Adrenal gland (tissue), 12 donors: Measurements from ENCODE around the gene DNAH11. TPM values are rescaled to one million over a fixed set of nuclear protein-coding genes. Genes with fewer than 3 reads are reported as not detected.

Source experiments
- DNase-seq, 7 donors: peaks; one replicate each; pipeline ENCODE4 v3.0.0-alpha.2; 2019 to 2020
- H3K27ac ChIP-seq, 5 donors: fragments of 200-600 bp; sonication (generic) in 4 of 5; 1 replicate in 3 of 5; 2 replicates in 2 of 5; pipeline versions ENCODE4 v1.5.1 to v1.8.0; 2016 to 2020; ENCODE audit warnings: mild to moderate bottlenecking in 1 of 5
- H3K27me3 ChIP-seq: fragments of 200-600 bp; 2 replicates; pipeline ENCODE4 v1.8.0; 2021
- H3K36me3 ChIP-seq, 2 donors: fragments of 200-600 bp; replicated peaks in 1 of 2; 1 replicate in 1 of 2; 2 replicates in 1 of 2; pipeline versions ENCODE4 v1.5.1 to v1.8.0; 2018 to 2022
- H3K4me1 ChIP-seq, 2 donors: fragments of 200-600 bp; replicated peaks in 1 of 2; 1 replicate in 1 of 2; 2 replicates in 1 of 2; pipeline versions ENCODE4 v1.5.1 to v1.8.0; 2018 to 2021
- H3K4me3 ChIP-seq, 4 donors: fragments of 200-600 bp; sonication (generic) in 3 of 4; one replicate each; pipeline ENCODE4 v1.5.1; 2016 to 2018
- H3K9me3 ChIP-seq, 3 donors: fragments of 200-600 bp; sonication (generic) in 1 of 3; replicated peaks in 1 of 3; 1 replicate in 2 of 3; 2 replicates in 1 of 3; pipeline versions ENCODE4 v1.5.1 to v1.8.0; 2016 to 2021
- CTCF ChIP-seq, 6 experiments: fragments of 450-650 bp in 4 of 6; fragments of 200-600 bp in 2 of 6; sonication (generic) in 1 of 6; IDR thresholded peaks; 1 replicate in 5 of 6; 2 replicates in 1 of 6; pipeline versions ENCODE4 v1.5.1 to v1.8.0; 2016 to 2021; ENCODE audit warnings: antibody characterized with exemption in 6 of 6, mild to moderate bottlenecking in 2 of 6, moderate library complexity in 1 of 6
- POLR2A ChIP-seq, 2 donors: fragments of 450-650 bp; IDR thresholded peaks; one replicate each; pipeline ENCODE4 v1.6.1; 2017; ENCODE audit warnings: antibody characterized with exemption in 2 of 2, mild to moderate bottlenecking in 2 of 2, moderate library complexity in 1 of 2
- WGBS, 4 donors: extraction: QIAGEN DNeasy Blood & Tissue Kit in 2 of 4; methylation state at CpG; one replicate each; pipeline versions ENCODE4 v1.1.5 to v1.1.7; 2013 to 2017; 5-methylcytosine and 5-hydroxymethylcytosine counted together
- intact Hi-C, 2 donors: fragments of 100-400 bp; cut with DNase I; formaldehyde crosslinking; loops; one replicate each; pipeline versions ENCODE4 v1.14.1 to v1.15.0; 2022 to 2023
- polyA plus RNA-seq, 3 donors: library from polyadenylated mRNA; stranded (reverse); fragments of 200-250 nt in 2 of 3; fragments of 350-450 nt in 1 of 3; fragmentation: Illumina TruSeq in 1 of 3; extraction: RNeasy Lipid Tissue Mini Kit (QIAGEN cat#74804) in 1 of 3; gene quantifications; one replicate each; pipeline ENCODE4 v1.2.3, GENCODE V29; 2013 to 2014
- total RNA-seq, 9 donors: library from RNA; depleted of rRNA in 4 of 9; stranded (reverse); fragments of >200 nt in 4 of 9; fragments of 120-200 nt in 1 of 9; fragmentation: NEBNext Ultra II Directional in 1 of 9; extraction: Animal tissue kit (Norgen Biotek cat#: 25700) in 1 of 9; gene quantifications; one replicate each; pipeline versions ENCODE4 v1.1.0 to v1.2.4, GENCODE V29; 2013 to 2023
- donor health status: healthy with polysubstance abuse.
- donor health status: Bipolar disorder and iron deficiency.
- donor health status: DM: yes; HTN: yes; CAD: no.
- donor health status: DM: no; HTN: no; CAD: no.
- donor health status: DM: no; HTN: no; CAD: no.
- donor health status: DM: yes; HTN: yes; CAD: no.

Gene DNAH11
- total and polyA plus RNA-seq, 12 donors: 5.1 to 77.7 (median 23.1) TPM

DNA sequence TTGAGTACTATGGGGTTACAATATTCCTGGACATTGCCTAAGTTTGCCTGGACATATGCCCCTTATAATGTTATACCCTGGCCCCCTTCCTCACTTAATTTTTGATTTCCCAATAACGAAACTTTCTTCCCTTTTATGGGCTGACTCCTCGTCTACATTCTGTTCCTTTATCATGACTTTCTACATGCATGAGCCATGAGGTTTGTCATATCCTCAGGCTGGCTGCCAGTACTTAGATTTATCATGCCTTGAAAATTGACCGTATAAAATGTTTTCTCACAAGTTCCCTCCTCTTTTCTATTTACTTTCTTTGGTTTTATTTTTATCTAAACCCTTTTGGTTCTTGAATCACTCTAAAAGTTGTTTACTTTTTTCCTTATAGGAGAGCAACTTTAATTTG lies 4.7 kb downstream of the DNAH11 start:
- Histone ChIP-seq H3K4me3 (no peak overlapping the region), H3K4me1 (peaks cover 0 to 13% of the 10 kb centered on the region in 2 donors), H3K27me3 (no peaks in the 10 kb centered on the region), H3K36me3 (no peaks in the 10 kb centered on the region), H3K9me3 (no peaks in the 10 kb centered on the region), H3K27ac (no peak overlapping the region)
- DNase-seq: no peak
- WGBS, 4 donors: 28 to 34% (median 33%) methylated on average over 3 of the region's 3 CpGs
- intact Hi-C loops: no loop called here
- TF ChIP-seq POLR2A (IDR thresholded peaks at IDR 0.05) (no peak), CTCF (IDR thresholded peaks at IDR 0.05) (no peak)

DNA sequence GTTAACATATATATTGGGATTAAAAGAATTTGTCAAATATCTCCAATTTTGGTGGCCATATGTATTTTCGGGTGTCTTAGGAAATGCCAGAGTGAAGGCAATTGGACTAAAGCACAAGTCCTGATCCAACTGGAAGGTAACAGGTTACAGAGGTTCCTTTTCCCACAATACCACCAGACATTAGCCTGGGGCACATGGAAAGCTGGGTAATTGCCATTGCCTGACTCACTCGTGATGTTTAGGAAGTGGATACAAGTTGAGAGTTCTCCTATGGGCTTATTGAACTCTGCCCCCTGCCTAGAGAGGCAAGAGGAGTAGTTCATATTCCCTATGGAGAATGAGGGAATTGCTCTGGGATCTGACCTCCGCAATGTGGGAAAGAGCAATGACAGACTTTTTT lies 5.7 kb downstream of the DNAH11 start:
- H3K36me3 ChIP-seq: no peaks in the 10 kb centered on the region
- no peak overlapping the region for H3K27ac ChIP-seq
- no peak for TF ChIP-seq CTCF (IDR thresholded peaks at IDR 0.05)
- TF ChIP-seq POLR2A (IDR thresholded peaks at IDR 0.05): no peak
- no peak overlapping the region for H3K4me3 ChIP-seq
- H3K9me3 ChIP-seq: no peaks in the 10 kb centered on the region
- H3K27me3 ChIP-seq: no peaks in the 10 kb centered on the region
- DNase-seq: no peak
- H3K4me1 ChIP-seq: peaks cover 0 to 7% of the 10 kb centered on the region in 2 donors
- intact Hi-C loops: no loop called here
- WGBS, 4 donors: 64 to 92% (median 82%) methylated on average over 3 of the region's 3 CpGs

- WGBS, 4 donors: 81 to 95% (median 91%) methylated on average over 3 of the region's 3 CpGs
- no peak for DNase-seq
- Histone ChIP-seq H3K27me3 (no peaks in the 10 kb centered on the region), H3K4me1 (no peaks in the 10 kb centered on the region), H3K4me3 (no peak overlapping the region), H3K9me3 (no peaks in the 10 kb centered on the region), H3K36me3 (no peaks in the 10 kb centered on the region), H3K27ac (no peak overlapping the region)
- TF ChIP-seq CTCF (IDR thresholded peaks at IDR 0.05): no peak
- no peak for TF ChIP-seq POLR2A (IDR thresholded peaks at IDR 0.05)
- intact Hi-C loops: no loop called here
These were observed 7.2 kb downstream of the DNAH11 start for GRCh38 chr7:21550076-21550475.

DNA sequence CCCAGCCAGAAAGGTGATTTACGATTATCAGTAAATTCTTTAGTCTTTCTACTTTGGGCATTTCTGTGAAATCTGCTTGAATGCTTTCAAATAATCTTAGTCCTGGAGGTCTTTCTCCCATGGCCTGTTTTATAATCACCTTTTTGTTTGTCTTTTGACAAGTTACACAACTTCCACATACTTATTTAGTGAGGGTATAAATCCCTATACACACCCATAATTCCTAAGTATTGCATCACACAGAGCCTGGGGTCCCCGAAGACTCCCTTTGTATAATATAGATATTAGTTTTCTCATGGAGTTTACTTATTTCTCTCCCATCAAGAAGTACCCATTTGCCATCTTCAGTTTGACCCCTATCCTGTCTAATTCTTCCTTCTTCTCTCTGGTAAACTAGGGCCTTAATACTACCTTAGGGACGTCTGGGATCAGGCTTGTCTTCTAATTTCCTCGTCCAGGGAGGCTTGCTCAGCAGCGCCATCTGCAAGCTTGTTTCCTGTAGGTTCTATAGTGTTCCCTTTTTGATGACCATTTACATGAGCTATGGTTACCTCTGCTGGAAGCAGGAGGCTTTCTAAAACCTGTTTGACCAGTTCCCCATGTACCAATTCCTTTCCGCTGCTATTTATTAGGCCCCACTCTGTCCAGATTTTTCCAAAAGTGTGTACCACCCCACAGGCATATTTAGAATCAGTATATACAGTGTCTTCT lies 8.1 kb downstream of the DNAH11 start:
- no peaks in the 10 kb centered on the region for H3K4me1 ChIP-seq
- no peak for DNase-seq
- no peak for TF ChIP-seq POLR2A (IDR thresholded peaks at IDR 0.05)
- no peak for TF ChIP-seq CTCF (IDR thresholded peaks at IDR 0.05)
- no peaks in the 10 kb centered on the region for H3K9me3 ChIP-seq
- intact Hi-C loops: no loop called here
- no peak overlapping the region for H3K27ac ChIP-seq
- H3K36me3 ChIP-seq: no peaks in the 10 kb centered on the region
- H3K4me3 ChIP-seq: no peak overlapping the region
- WGBS, 4 donors: 66 to 84% (median 77%) methylated on average over 6 of the region's 6 CpGs
- H3K27me3 ChIP-seq: no peaks in the 10 kb centered on the region
